Subcutaneous adipose tissue (tissue), 4 donors: ENCODE results near the gene RPIA. TPM values are rescaled to one million over a fixed set of nuclear protein-coding genes. Genes with fewer than 3 reads are reported as not detected.

Source experiments
- CTCF ChIP-seq: fragments of 450-650 bp; IDR thresholded peaks from one replicate; pipeline ENCODE4 v1.5.1; 2016; ENCODE audit warnings: low read depth, mild to moderate bottlenecking, control low read depth, antibody characterized with exemption, moderate library complexity
- total RNA-seq, 4 donors: library from RNA; depleted of rRNA; stranded (reverse); fragments of >200 nt; gene quantifications; one replicate each; pipeline ENCODE4 v1.1.0, GENCODE V29; 2016

Gene RPIA
- total RNA-seq, 4 donors from 2014 or later = 10.2 to 13.9 (median 11.1) TPM

GRCh38 chr2:88671786-88672427, 19.6 kb upstream of the RPIA start:
- no peak for TF ChIP-seq CTCF

- TF ChIP-seq CTCF = no peak
These were observed 18.1 kb upstream of the RPIA start for GRCh38 chr2:88673363-88673762.

- TF ChIP-seq CTCF = no peak
These were observed 11.1 kb upstream of the RPIA start for GRCh38 chr2:88680266-88680902.

- no peak for TF ChIP-seq CTCF
These were observed 10.6 kb upstream of the RPIA start for GRCh38 chr2:88680916-88681315.

GRCh38 chr2:88683160-88684021, 8.1 kb upstream of the RPIA start:
- TF ChIP-seq CTCF = no peak

GRCh38 chr2:88684519-88684918, 7.0 kb upstream of the RPIA start:
- TF ChIP-seq CTCF = no peak

- TF ChIP-seq CTCF = no peak
These were observed 5.2 kb upstream of the RPIA start for GRCh38 chr2:88686320-88686719.
